ENCODE measurements around the gene TRIM59.

TRIM59 gene

GRCh38 chr3:160409812-160410610, 39.6 kb downstream of the TRIM59 start:
- in situ Hi-C loops (cut with MboI; ENCODE audit: low sequenced_read_pairs) = no loop called here

- in situ Hi-C loops (cut with MboI; ENCODE audit: low sequenced_read_pairs) = no loop called here
These were observed 45.7 kb downstream of the TRIM59 start for GRCh38 chr3:160403796-160404470.

- in situ Hi-C loops (cut with MboI; ENCODE audit: low sequenced_read_pairs) = no loop called here
These were observed 46.5 kb downstream of the TRIM59 start for GRCh38 chr3:160403028-160403545.

- in situ Hi-C loops (cut with MboI; ENCODE audit: low sequenced_read_pairs) = no loop called here
These were observed 47.2 kb downstream of the TRIM59 start for GRCh38 chr3:160402221-160403027.

GRCh38 chr3:160401291-160402095, 48.1 kb downstream of the TRIM59 start:
- in situ Hi-C loops (cut with MboI; ENCODE audit: low sequenced_read_pairs) = no loop called here

GRCh38 chr3:160400702-160401150, 48.9 kb downstream of the TRIM59 start:
- in situ Hi-C loops (cut with MboI; ENCODE audit: low sequenced_read_pairs) = no loop called here

- in situ Hi-C loops (cut with MboI; ENCODE audit: low sequenced_read_pairs) = no loop called here
These were observed 49.4 kb downstream of the TRIM59 start for GRCh38 chr3:160400030-160400701.

GRCh38 chr3:160399125-160400029, 50.2 kb downstream of the TRIM59 start, which contains the start of the genes IFT80 and SMC4:
TSS of gene IFT80 (minus strand) at chr3:160399225. CDS start at chr3:160384600, 14,625 bp downstream.
TSS of gene SMC4 (plus strand) at chr3:160399650. CDS start at chr3:160400827, 1,177 bp downstream.
- in situ Hi-C loops (cut with MboI; ENCODE audit: low sequenced_read_pairs) = no loop called here

- in situ Hi-C loops (cut with MboI; ENCODE audit: low sequenced_read_pairs) = no loop called here
These were observed 50.8 kb downstream of the TRIM59 start for GRCh38 chr3:160398820-160399124.

- in situ Hi-C loops (cut with MboI; ENCODE audit: low sequenced_read_pairs) = no loop called here
These were observed 54.3 kb downstream of the TRIM59 start for GRCh38 chr3:160395297-160395696.

- in situ Hi-C loops (cut with MboI; ENCODE audit: low sequenced_read_pairs) = no loop called here
These were observed 55.6 kb downstream of the TRIM59 start for GRCh38 chr3:160394009-160394392.

- in situ Hi-C loops (cut with MboI; ENCODE audit: low sequenced_read_pairs) = no loop called here
These were observed 56.1 kb downstream of the TRIM59 start for GRCh38 chr3:160393346-160394008.

- in situ Hi-C loops (cut with MboI; ENCODE audit: low sequenced_read_pairs) = no loop called here
These were observed 56.8 kb downstream of the TRIM59 start for GRCh38 chr3:160392798-160393197.

- in situ Hi-C loops (cut with MboI; ENCODE audit: low sequenced_read_pairs) = no loop called here
These were observed 58.9 kb downstream of the TRIM59 start for GRCh38 chr3:160390565-160391138.

Measured in HL-60/S4 (cell line).